T-helper 1 cell (primary cell): Measurements from ENCODE around the gene CUBN.
"Not testable (repeated sequence)": the region's sequence is repeated elsewhere in the genome, so short reads cannot be mapped to it uniquely, and the experiment has no call there.

Experiments used
- DNase-seq, 5 donors: peaks; one replicate each; pipeline ENCODE4 v3.0.0-alpha.2; 2012 to 2020

CUBN gene

DNA sequence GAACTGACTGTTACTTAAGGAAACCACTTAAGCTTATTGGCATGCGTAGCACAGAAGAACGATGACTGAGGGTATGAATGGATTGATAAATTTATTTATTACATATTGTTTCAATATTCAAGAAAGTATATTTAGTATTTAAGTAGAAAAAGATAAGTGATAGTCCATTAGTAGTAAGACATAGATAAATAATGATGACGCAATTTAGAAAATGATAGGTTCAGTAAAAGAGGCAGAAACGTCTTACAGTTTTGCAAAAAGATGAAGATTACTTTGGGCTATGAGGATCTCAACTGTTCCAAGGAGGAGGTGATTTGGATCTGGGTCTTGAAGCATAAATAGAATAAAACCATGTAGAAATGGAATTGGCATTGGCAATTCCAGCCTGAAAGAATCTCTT lies 275.8 kb downstream of the CUBN start:
- DNase-seq: no peak

DNA sequence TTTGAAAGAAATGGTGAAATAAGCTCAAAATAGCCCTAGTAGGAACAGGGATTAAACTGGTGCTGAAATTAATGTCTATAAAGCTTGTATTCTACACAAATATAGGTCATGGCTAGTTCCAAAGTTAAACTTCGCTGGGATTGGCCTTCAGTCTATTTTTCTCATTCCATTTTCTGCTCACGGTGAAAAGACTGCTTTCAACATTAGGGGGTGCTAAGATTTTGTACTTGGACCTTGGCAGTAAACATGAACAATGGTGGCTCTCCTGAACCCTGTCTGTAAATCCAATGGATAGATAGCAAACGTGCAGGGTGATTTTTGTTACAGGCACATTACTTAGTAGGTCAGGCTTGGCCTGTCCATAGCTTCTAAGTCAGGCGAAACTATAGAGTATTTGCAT lies 276.4 kb downstream of the CUBN start:
- DNase-seq: peak in 1 of 5 donors; percentile 15

DNA sequence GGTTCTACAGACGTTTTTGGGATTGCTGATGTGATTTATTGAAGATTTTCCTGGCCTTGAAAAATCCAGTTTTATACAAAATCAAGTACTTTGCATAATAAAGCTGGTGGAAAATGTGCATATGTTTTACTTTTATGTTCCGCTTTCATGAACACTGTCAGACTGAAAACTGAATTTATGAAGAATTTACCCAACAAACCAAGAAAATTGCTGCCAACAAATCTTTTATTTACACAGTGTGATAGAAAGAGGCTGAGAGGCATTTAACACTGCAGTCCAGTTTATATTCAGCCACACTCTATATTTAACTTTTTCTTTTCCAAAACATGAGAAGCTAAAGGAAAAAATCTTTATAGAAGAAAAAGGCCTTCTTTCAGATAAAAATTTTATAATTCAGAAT lies 277.0 kb downstream of the CUBN start:
- no peak for DNase-seq

DNA sequence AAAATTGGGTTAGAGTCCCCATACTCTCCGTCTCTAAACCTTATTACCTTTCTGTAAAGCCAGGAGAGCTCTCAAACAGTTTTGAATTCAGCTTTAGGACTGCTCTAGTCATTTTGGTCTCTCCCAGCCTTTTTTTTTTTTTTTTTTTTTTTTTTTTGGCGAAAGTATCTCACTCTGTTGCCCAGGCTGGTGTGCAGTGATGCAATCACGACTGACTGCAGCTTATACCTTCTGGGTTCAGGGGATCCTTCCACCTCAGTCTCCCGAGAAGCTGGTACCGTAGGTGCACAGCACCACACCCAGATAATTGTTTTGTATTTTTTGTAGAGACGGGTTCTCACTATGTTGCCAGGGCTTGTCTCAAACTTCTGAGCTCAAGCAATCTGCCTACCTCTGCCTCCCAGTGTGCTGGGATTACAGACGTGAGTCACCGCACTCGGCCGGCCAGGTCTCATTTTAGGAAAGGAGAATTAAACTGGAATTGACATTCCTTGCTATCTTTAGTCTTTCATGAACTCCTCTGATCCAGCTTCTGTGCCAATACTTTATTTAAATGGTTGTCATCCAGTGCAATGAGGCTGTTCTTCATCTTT lies 281.0 kb downstream of the CUBN start:
- DNase-seq: no peak

DNA sequence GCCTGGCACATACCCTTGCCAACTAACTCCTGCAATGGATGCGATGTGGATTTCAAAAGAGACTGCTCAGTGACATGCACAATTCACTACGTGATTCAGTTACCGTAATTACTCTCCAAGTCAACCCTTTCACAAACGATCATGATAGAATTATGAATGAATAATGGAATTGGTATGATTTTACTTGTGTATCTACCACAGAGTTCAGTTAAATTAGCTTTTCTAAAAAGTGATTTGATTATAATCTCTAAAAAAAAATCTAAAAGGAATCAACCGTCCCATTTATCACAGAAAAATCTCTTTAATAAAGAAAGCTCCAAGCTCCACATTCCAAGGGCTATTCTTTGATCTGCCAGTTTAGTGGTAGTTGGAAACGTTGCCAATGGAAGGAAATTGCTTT lies 282.0 kb downstream of the CUBN start:
- DNase-seq: no peak

DNA sequence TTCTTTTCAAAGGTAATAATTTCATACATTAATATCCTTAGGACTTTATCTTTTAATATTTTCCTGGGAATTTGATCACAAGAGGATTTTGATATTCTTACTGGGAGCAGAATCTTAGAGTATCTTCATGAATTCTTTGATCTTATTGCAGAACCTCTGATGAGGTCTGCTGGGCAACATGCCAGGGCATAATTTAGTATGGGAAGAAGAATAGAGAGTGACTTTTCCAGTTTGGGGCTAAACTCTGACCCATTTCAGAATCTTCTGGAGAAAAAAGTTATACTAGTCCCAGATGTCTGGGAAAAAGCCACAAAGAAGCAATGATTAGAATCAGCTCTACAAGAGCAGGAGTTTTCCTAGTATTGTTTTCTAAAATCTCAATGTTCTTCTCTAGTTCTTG lies 284.4 kb downstream of the CUBN start:
- DNase-seq: no peak

DNA sequence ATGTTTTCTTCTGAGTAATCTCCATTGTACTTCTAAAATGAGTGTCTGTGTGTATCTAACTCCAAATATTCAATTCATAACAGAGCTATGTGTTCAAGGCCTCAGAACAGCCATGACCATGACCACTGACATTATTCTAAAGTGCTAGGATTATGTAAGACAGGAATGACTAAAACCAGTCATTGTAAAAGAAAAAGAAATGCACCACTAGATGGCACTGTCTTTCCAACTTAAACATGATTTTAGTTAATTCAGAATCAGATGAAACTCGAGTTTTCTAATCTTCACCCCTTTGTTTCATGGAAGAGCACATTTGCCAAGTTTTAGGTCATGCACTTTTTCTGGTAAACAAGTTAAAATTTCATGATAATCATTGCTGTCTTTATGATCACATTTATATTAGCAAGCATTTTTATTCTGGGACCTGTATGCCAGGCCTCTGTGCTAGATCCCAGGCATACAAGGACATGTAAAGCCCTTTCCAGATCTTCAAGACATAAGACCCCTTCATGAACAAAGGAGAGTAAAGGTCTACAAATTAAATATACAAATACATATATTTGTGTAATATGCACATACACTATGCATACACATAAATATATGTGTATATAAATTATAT lies 286.2 kb downstream of the CUBN start:
- DNase-seq: peak in 1 of 5 donors; percentile 66

DNA sequence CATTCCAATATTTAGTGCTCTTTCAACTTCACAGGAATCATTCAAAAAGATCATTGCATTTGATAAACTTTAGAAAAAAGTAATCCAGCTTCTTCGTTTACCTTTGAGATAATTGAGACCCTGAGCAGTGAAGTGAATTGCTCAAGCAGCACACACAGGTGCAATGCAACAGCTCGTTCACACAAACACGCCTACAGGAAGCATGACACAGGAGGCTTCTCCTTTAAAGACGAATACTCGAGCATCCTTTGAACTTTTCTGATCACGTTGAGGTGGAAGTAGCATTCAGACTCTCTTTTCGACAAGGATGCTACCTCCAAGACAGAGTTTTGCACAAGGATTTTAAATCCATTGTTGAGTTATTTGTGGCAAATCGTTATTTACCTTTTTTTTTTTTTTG lies 294.4 kb downstream of the CUBN start:
- DNase-seq: peak in 3 of 5 donors; percentile 12 to 49 (median 41)

DNA sequence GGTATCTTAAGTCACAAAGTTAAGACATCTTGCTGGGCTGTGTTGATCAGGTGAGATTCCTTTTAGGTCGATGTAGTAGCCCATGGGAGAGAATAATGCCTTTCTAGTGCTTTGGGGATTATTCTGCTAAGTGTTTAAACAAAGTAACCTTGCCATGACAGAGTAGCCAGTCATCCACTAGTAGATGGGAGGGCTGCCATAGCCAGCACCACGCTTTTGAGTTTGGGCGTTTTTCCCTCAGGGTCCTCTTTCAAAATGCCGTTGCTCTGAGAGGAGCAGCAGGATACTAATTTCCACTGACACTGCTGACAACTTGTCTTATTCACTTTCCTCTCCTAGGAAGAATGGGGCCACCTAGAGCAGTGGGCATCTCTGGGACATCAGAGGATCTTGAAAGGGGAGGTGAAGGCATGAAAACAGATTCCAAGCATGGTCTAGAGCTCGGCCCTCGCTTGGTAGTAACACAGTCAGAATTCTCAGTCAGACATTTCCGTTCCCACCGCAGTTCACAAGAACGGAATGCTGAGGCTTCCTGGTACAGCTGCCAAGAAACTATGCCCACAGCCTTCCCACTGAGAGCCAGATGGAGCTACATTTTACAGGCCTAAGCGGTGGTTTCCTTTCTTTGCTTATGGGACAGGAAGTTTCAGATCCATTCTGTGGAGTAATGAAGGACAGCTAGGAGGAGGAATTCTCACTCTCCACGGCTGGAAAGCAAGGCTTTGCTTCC lies 297.1 kb downstream of the CUBN start:
- DNase-seq: no peak

DNA sequence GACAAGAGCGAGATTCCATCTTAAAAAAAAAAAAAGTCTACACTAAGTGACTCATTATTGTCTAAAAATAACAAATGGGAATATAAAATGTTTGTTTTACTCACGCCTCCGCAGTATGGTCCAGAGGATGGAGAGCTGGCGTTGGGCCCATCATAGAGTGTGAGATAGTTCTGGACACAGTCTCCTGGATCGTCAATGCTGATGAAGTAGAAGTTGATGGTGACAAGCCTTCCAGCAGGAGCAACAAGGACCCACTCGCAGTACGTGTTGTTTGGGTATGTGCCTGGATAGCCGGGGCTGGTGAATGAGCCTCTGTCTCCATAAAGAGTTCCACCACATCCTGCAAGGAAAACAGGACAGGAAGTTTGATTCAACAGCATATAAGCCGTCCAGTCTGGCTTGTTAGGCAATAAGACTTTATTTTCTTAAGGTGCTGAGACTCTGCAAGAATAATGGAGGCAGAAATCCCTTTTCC lies 300.9 kb downstream of the CUBN start:
- DNase-seq: no peak

DNA sequence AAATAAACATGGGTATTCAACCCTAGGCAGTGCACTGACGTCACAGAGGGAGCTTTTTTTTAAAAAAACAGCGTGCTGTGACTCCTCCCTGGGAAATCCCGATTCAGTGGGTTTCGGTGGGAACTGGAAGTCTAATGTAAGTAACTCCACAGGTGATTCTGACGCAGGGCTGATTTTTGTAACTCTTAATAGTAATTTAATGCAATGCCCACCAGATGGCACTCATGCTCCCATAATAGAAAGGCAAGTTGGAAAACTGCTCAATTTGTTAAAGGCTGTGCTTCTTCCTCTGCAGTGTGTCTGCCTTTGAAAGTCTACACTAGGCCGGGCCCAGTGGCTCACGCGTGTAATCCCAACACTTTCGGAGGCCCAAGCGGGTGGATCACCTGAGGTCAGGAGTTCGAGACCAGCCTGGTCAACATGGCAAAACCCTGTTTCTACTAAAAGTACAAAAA lies 301.5 kb downstream of the CUBN start:
- DNase-seq: peak; percentile 17 to 70 (median 49)

DNA sequence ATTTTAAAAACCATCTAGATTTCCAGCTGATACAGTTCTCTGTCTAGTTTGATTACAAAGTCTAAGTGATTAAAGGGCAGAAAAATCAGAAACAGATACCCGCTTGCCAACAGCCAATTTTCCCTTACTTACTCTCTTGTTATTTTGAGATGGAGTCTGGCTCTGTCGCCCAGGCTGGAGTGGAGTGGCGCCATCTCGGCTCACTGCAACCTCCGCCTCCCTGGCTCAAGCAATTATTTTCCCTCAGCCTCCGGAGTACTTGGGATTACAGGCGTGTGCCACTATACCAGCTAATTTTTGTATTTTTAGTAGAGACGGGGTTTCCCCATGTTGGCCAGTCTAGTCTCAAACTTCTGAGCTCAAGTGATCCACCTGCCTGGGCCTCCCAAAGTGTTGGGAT lies 302.1 kb downstream of the CUBN start:
- DNase-seq: not testable (repeated sequence)

DNA sequence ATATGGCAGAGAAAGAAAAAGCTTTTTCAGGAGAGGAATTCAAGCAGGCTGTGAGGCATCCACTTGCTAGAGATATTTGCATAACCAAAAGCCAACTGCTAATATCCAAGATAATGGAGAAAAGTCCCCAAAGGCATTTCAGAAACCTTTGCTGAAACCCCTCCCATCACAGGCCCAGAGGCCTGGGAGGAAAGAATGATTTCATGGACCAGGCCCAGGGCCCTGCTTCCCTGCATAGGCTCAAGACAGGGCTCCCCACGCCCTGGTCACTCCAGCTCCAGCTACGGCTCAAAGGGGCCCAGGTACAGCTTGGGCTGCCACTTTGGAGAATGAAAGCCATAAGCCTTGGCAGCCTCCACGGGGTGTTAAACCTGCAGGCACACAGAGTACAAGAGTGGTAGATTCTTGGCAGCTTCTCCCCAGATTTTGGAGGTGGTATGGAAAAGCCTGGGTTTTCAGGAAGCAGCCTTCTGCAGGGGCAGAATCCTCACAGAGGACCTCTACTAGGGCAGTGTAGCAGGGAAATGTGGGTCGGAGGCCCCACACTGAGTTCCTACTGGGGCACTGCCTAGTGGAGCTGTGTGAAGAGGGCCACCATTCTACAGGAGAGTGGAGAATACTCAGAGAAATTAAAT lies 306.8 kb downstream of the CUBN start:
- DNase-seq: no peak

DNA sequence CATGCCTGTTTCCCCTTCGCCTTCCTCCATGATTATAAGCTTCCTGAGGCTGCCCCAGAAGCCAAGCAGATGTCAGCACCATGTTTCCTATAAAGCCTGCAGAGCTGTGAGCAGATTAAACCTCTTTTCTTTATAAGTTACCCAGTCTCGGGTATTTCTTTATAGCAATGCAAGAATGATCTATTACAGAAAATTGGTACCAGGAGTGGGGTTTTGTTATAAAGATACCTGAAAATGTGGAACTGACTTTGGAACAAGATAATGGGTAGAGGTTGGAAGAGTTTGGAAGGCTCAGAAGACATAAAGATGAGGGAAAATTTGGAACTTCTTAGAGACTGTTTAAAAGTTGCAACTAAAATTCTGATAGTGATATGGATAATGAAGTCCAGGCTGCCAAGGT lies 307.6 kb downstream of the CUBN start:
- no peak for DNase-seq

DNA sequence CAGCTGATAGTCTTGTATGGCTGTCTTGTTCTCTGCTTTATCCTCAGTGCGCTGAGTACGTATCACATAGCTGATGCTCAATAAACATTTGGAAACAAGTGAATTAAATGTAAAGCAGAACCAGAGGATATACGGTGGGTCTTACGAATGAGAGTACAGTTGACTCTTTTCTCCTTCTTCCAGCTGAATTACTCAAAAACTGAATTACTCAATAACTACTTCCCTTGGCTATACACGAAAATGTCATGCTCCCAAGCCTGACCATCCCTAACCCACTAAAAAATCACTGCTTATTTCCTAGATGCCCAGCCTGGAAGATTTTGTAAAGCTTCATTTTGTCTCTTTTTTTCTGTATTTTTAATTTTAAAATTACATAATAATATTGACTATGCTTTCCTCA lies 309.2 kb downstream of the CUBN start:
- DNase-seq: no peak

DNA sequence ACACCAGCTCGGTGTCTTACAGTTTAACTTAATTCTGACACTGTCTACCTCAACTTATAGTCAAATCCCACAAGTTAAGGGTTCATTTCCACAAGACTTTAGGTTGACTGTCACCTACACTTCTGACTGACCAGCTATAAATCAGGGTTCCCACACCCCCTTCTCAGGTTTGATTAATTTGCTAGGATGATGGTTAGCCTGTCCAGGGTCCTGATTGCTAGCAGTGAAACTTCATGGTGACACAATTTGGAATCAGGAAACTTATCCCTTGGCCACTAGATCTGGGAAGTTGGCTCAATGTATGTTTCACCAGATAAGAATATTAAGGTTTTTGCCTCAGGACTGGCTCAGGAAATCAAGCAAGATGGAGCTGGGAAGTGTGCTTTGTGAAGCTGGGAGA lies 309.6 kb downstream of the CUBN start:
- DNase-seq: no peak

DNA sequence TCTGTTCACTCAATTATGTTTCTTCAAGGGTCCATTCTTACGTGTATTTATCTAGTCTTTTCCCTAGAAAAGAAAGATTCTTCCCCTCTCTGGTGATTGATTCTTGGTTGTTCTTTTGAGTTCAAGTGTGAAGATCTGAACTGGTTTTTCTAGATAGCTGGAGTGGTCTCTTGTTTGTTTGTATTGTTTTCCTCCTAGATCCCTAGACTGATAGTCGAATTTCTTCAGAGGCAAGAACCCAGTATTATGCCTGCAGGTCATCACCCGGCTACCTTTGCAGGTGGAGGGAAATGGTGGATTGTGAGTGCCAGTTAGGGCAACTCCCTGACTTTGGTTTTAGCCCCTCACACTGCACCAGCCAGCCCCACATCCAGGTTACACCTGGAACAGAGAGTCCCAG lies 310.2 kb downstream of the CUBN start:
- no peak for DNase-seq

DNA sequence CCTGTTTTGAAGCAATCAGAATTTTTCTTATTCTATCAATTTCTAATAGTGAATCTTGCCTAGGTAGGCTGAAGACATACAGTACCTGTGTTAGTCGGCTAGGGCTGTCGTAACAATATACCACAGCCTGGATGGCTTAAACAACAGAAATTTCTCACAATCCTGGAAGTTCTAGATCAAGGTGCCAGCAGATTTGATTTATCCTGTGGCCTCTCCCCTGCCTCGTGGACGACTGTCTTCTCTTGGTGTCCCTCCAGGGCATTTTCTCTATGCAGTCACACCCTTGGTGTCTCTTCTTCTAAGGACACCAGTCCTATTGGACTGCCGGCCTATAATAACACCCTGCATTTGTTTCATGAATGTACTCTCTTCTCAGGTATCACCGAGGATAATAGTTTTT lies 310.6 kb downstream of the CUBN start:
- no peak for DNase-seq

DNA sequence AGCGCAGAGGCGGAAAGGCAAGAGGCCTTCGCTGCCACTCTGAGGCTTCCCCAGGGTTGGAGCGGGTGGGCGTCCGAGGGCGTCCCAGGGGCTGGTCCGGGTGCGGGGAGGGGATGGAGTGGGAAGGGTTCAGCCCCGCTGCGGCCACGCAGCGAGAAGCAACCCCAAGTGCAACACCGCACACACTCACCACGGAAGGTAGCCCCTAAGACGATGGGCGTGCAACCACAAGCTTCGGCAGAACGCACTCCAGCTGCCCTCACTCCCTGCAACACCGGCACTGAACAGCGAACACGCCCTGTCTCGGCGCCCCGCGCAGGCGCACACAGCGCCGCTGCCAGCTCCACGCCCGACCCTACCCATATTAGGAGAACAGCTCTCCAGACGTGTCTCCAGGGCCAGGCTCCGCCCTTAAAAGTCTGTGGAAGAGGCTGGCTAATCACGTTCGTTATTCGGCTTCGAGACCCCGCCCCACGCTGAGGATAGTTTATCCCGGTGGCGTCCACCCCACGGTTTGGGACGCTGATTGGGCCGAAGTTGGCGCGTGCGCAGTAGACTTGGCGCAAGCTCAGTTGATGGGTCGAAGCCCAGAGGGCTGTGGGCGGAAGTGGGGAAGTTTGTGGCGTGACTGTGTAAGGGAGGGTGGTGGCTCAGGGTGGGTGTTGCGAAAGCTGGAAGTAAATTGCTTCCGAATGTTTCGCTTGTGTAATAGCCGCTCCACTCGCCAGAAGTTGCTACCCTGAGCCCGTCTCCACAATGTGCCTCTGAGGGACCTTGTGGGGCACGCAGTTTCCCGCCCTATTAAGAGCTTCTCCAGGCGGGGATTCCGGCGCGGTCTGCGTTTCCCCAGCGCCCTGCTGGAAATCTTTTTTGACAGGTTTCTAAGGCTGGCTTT lies 312.2 kb downstream of the CUBN start, which contains the start of gene RSU1:
RSU1 (minus strand) TSS at position 300 of the 895 bp plus-strand sequence. CDS start 343 bp downstream, outside the sequence.
- DNase-seq: peak; percentile 99 to 100 (median 100)

DNA sequence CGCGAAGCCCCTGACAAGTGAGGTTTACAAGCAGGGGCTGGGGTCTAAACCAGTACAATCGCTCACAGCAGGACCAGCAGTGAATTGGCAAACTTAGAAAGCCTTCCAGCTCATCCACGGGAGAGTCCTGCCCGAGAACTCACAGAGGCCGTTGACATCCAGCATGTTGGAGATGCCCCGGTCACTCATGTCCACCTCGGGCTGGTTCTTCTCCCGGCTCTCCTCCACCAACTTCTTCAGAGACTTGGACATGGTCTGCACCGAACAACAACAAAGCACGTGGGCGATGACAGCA lies 312.8 kb downstream of the CUBN start:
- DNase-seq: no peak

DNA sequence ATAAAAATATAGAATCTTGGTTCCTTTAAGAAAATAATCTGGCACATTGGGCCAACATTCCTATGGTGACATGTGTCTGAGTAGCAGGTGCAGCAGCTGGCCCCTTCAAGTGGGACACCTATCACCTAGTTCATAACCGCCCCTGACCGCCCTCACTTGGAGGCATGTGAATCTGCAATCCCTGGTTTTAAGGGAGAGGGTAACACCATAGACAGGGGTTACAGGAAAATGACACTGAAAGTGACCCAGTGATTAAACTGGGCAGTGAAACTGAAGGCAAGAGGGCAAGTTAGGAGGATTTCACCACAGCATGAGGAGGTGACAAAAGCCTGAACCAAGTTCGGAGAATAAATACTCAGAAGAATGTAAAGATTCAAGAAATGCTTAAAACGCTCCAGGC lies 313.4 kb downstream of the CUBN start:
- DNase-seq: no peak

DNA sequence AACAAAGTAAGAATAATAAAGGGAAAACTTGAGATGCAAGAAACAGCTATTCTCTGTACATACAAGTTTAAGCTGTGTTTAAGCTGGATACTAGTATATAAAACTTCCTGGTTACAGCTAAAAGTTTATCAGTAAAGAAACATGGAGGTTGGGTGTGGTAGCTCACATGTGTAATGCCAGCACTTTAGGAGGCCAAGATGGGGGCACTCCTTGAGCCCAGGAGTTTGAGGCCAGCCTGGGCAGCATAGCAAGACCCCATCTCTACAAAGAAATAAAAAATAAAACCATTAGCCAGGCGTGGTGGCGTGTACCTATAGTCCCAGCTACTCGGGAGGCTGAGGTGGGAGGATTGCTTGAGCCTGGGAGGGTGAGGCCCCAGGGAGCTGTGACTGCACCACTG lies 315.6 kb downstream of the CUBN start:
- DNase-seq: no peak

DNA sequence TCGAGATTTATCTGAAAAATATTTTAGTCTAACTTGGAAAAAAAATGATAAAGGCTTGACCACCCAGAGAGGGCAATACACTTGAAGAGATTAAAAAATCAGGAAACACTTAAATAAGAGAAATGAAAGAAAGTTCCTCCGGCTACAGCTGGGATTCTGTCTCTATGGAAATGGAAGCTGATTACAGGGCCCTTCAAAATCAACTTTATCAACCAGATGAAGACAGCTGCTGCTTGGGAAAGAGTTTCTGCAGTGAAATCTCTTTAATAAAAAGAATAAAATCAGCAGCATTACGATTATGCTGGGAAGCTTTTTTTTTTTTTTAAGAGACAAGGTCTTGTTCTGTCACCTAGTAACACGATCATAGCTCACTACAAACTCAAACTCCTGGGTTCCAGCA lies 316.9 kb downstream of the CUBN start:
- no peak for DNase-seq
